NK-92 (cell line): ENCODE results near the gene SLC25A1.
"Not testable (repeated sequence)": the region's sequence is repeated elsewhere in the genome, so short reads cannot be mapped to it uniquely, and the experiment has no call there.

Source experiments
- DNase-seq: peaks from one replicate; lab custom pipeline; 2025; ENCODE audit not compliant: unreplicated experiment; lab: John Stamatoyannopoulos, UW

The SLC25A1 gene

DNA sequence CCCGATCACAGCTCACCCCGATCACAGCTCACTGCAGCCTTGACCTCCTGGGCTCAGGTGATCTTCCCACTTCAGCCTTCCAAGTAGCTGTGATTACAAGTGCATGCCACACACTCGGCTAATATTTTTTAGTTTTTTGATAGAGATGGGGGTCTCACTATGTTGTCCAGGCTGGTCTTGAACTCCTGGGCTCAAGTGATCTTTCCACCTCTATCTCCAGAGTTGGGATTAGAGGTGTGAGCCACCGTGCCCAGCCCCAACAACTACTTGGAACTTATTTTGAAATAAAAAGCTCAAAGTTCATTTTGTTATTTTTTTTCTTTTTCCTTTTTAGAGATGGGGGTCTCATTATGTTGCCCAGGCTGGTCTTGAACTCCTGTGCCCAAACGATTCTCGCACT, 27.8 kb upstream of the SLC25A1 start:
- DNase-seq = no peak

DNA sequence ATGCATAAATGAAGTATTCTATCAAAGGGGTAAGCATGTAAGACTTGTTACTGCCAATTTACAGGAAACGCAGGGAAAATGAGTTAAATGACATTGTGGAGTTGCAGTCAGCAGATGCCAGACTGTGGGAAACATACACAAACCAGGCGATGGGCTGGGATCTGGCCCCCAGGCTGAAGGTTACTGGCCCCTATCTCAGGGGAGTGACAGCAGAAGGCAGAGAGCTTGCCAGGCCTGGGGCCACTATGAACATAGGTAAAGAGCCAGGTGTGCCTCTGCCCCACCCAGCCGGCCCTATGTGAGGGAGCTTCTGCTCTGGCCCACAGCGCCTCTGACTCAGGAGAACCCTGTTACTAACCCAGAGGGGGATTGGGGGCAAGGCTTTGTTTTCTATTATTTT, 26.1 kb upstream of the SLC25A1 start:
- DNase-seq = no peak

- no peak for DNase-seq
Observed at GRCh38 chr22:19203834-19204233, 25.3 kb upstream of the SLC25A1 start.

DNA sequence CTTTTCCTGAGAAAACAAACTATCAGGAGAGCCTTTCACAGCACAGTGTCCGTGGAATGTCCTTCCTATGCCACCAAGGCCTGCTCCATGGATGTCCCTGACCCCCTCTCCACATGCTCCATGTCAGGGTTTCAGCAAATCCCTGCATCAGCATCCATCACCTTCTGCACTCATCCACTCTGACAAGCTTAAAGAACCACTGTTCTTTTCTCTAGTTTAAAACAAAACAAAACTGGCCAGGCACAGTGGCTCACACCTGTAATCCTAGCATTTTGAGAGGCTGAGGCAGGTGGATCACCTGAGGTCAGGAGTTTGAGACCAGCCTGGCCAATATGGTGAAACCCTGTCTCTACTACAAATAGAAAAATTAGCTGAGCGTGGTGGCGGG, 24.3 kb upstream of the SLC25A1 start:
- DNase-seq = not testable (repeated sequence)

DNA sequence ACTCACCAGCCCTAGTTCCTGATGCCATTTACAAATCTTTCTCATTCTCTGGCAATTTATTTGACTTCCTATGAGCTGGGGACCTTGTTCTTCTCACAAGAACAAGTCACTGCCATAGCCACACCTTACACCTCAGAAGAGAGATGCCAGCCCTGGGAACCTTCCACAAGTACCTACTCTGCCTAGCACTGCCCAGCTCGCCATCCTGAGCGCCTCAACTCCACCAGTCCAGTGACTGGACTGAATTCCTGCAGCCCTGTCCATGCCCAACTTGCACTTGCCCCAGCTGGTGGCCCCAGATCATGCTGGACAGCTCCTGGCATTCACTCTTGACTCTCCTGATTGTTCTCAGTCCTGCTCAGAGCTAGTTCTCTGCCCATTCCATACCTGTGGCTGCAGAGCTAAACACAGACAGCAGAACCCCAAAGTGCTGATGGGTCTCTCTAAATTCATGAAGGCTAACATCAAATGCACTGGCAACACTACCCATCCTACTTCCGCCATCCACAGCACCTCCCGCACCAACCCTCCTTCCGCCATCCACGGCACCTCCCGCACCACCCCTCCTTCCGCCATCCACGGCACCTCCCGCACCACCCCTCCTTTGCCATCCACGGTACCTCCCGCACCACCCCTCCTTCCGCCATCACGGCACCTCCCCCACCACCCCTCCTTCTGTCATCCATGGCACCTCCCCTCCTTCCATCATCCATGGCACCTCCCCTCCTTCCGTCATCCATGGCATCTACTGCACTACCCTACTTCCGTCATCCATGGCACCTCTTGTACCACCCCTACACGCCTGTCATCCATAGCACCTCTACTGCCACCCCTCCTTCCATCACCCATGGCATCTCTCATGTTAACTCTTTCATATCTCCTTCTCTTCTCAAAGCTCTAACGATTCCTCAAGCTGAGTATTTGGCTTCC, 23.6 kb upstream of the SLC25A1 start:
- no peak for DNase-seq

DNA sequence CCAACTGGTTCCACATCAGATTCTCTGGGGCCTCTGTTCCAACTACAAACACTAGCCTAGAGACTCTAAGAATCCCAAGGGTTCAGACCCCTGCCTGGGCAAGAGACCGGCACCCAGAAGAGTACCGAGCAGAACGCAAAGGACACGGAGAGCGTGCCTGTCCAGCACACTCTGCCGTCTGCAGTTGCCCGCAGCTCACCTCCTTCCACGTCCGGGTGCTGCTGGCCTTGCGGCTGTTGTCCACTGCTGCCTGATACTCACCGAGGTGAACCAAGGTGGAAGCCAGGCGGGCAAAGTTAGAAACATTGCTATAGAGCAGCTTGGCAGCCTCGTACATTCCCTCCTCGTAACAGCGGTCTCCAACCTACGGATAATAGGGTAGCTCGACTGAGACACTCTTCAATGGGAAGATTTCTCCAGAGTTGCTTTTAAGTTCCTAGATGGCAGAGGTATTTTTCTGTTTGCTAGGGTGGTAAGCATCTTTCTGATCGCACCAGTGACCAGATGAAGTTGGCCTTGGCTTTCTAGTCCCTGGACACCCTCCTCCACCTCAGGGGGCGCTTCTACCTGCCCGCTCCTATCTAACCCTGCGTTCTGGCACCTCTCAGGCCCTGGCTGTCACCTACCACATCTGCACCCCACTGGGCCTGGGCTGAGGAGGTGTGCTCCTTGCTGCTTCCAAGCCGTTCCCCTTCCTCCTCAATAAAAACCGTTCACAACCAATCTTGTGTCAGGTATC, 22.8 kb upstream of the SLC25A1 start:
- no peak for DNase-seq

- no peak for DNase-seq
Observed at GRCh38 chr22:19199479-19199878, 20.9 kb upstream of the SLC25A1 start.

- DNase-seq = no peak
Observed at GRCh38 chr22:19197997-19198865, 19.7 kb upstream of the SLC25A1 start.

- no peak for DNase-seq
Observed at GRCh38 chr22:19196841-19197612, 18.5 kb upstream of the SLC25A1 start.

DNA sequence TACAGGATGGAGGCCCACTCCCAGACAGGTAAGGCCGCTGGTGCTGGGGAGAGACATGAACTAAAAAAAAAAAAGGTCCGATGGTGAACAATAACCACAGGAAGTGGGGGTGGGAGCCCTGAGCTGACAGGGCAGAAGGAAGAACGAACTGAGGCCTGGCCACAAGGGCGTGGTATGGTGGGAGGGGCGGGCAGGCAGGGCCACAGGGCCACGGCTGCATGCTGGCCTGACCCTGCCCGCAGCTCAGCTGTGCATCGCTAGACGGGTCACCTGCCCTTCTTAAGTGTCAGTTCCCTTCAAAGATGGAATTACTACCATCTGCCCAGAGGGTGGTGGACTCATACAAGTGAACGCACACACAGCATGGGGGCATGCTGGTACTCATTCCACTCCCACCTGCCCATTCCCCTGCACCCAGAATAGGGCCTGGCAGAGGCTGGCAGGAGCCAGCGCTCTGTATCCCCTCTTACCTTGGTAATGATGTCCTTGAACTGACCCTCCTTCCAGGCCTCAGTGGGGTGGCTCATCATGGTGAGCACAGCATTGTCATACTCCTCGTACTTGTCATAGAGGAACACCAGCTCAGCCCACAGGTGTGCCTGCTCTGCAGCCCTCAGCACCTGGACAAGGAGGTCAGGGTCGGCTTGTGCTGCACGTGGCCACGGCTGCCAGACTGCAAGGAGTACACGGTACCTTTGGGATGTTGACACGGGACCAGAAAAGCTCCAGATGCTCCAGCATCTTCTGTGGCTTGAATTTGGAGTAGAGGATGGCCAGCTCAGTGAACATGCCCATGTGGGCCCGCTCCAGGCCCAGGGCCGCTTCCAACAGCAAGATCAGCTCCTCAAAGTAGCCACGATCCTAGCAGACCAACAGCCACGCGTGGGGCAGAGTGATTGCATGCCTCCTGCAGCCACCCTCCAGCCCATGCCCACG, 17.5 kb upstream of the SLC25A1 start:
- DNase-seq = no peak

- DNase-seq = no peak
Observed at GRCh38 chr22:19194766-19195536, 16.4 kb upstream of the SLC25A1 start.

DNA sequence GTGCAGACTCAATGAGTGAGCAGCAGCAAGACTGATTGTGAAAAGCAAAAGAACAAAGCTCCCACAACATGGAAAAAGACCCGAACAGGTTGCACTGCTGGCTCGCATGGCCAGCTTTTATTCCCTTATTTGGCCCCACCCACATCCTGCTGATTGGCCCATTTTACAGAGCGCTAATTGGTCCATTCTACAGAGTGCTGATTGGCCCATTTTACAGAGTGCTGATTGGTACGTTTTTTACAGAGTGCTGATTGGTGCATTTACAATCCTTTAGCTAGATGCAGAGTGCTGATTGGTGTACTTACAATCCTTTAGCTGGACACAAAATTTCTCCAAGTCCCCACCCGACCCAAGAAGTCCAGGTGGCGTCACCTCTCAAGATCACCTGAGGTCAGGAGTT, 15.3 kb upstream of the SLC25A1 start:
- DNase-seq = no peak

DNA sequence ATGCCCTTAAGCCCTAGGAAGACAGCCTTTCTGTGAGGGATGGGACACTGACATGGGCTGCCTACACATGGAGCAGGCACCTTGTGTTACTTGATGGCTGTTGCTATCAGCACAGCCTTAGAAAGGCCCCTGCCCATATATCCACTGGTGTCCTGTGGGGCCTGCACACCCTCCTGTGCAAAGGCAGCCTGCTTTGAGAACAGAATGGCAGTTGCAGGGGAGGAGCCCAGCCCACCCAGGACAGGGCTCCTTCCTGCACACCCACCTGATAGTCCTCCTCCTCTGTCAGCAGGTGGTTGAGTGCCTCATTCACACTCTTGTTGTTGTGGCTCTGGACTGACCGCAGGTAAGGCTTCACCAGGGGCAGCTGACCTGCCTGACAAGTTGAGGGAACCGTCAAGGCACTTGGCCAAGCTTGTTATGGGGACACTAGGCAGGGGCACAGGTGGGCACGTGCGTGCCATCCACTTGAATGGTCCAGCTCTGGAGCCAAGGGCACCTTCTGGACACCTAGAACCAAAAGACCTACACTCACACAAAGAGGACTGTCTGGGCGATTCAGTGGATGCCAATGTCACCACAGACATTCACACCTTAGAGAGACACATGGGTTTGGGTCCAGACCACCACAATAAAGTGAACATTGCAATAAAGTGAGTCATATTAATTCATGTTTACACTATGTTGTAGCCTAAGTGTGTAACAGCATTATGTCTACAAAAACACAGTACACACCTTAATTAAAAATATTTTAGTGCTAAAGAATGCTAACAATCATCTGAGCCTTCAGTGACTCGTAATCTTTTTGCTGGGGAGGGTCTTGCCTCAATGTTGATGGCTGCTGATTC, 9.4 kb upstream of the SLC25A1 start:
- DNase-seq = no peak

- no peak for DNase-seq
Observed at GRCh38 chr22:19184276-19184997, 5.9 kb upstream of the SLC25A1 start.

GRCh38 chr22:19183216-19183615, 4.7 kb upstream of the SLC25A1 start:
- no peak for DNase-seq

DNA sequence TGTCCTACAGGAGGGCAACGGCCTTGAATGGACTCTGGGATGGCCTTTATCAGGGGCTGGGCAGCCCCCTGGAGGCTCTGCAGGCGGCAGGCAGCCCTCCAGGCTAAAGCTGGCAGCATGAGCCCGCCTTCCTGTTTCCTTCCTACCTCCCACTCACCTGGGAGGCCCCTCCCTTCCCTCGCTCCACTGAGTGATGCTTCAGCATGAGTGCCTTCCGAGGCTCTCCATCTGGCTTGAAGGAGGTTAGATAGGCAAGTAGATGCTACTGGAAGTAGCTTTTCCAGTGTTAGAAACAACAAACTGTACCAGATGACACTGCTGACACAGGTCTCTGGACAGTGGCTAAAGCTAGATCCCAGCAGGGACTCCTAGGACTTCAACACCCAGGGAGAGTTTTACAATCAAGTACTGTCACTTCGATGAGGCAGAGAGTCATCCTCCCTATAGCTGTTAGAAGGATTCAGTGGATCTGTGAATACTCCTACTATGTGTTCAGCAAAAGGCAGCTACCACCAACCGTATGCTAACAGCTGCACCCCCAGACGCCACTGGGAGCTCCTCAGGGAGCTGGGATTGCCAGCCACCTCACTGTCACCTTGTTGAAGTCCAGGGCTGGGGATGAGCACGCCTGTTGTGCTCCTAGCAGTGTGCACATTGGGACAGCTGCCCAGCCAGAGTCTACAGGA, 4.1 kb upstream of the SLC25A1 start:
- no peak for DNase-seq
